Activated CD4-positive, alpha-beta memory T cell treated with anti-CD3 and anti-CD28 coated beads for 36 hours (primary cell): ENCODE results near the gene C1QB. TPM values are rescaled to one million over a fixed set of nuclear protein-coding genes. Genes with fewer than 3 reads are reported as not detected.

Source experiments
- CTCF ChIA-PET: fragments of 350-600 bp; sonication (Branson Sonifier 250); formaldehyde crosslinking; loops from one replicate; lab custom pipeline; 2021; ENCODE audit warnings: antibody characterized with exemption, inconsistent platforms; lab: Charles Lee
- POLR2A ChIA-PET: fragments of 350-600 bp; sonication (Branson Sonifier 250); formaldehyde crosslinking; loops from one replicate; lab custom pipeline; 2021; ENCODE audit warnings: antibody characterized with exemption; lab: Charles Lee
- DNase-seq: peaks from one replicate; pipeline ENCODE4 v3.0.0-alpha.2; 2020
- H3K27ac Mint-ChIP-seq: one replicate; pipeline ENCODE4 v1.8.0; 2021; ENCODE audit warnings: mixed read lengths
- H3K27me3 Mint-ChIP-seq: one replicate; pipeline ENCODE4 v1.8.0; 2021; ENCODE audit warnings: mixed read lengths
- H3K36me3 Mint-ChIP-seq: one replicate; pipeline ENCODE4 v1.8.0; 2021; ENCODE audit warnings: mixed read lengths
- H3K4me1 Mint-ChIP-seq: one replicate; pipeline ENCODE4 v1.8.0; 2021; ENCODE audit warnings: low read depth, mixed read lengths
- H3K4me3 Mint-ChIP-seq: one replicate; pipeline ENCODE4 v1.8.0; 2021; ENCODE audit warnings: mild to moderate bottlenecking, mixed read lengths
- H3K9me3 Mint-ChIP-seq: one replicate; pipeline ENCODE4 v1.8.0; 2021; ENCODE audit warnings: mixed read lengths
- intact Hi-C: fragments of 100-400 bp; cut with micrococcal nuclease; formaldehyde crosslinking; loops from one replicate; pipeline ENCODE4 v1.15.1; 2023
- total RNA-seq, 2 experiments: library from RNA; stranded (reverse); gene quantifications; one replicate each; pipeline ENCODE4 v1.2.3, GENCODE V29; 2021

C1QB gene
- total RNA-seq, 2 experiments from 2014 or later, result not detected

- no peak overlapping the region for H3K27ac Mint-ChIP-seq
- CTCF ChIA-PET, result no interaction called here
- peaks cover 27% of the 10 kb centered on the region for H3K27me3 Mint-ChIP-seq
- POLR2A ChIA-PET, result no interaction called here
- no peaks in the 10 kb centered on the region for H3K36me3 Mint-ChIP-seq
- no peak overlapping the region for H3K4me3 Mint-ChIP-seq
- no peaks in the 10 kb centered on the region for H3K9me3 Mint-ChIP-seq
- no peaks in the 10 kb centered on the region for H3K4me1 Mint-ChIP-seq
- intact Hi-C loops, result no loop called here
- no peak for DNase-seq
These were observed 33.8 kb upstream of the C1QB start for GRCh38 chr1:22619252-22619651.

DNA sequence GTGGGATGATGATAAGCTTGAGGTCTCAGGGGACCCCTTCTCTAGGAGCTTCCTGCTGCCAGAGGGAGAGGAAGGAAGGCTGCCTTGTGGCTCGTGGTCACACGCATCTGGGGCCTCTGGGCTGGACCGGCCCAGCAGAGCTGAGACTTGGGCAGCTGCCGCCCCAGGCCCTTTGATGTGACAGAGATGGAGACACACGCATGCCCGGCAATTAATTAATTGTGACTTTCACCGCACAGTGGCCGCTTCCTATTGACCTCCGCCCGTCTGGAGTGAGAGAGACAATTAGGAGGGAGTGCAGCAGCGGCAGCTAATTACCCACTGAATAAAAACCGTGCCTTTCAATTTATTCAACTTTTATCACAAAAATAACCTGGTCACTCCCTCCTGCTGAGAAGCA, 33.2 kb upstream of the C1QB start:
- H3K27me3 Mint-ChIP-seq, result peaks cover 25% of the 10 kb centered on the region
- no peak overlapping the region for H3K27ac Mint-ChIP-seq
- H3K4me1 Mint-ChIP-seq, result no peaks in the 10 kb centered on the region
- POLR2A ChIA-PET, result no interaction called here
- H3K36me3 Mint-ChIP-seq, result no peaks in the 10 kb centered on the region
- no peak for DNase-seq
- CTCF ChIA-PET, result no interaction called here
- intact Hi-C loops, result no loop called here
- no peaks in the 10 kb centered on the region for H3K9me3 Mint-ChIP-seq
- no peak overlapping the region for H3K4me3 Mint-ChIP-seq

- no peak overlapping the region for H3K4me3 Mint-ChIP-seq
- no peak for DNase-seq
- no peaks in the 10 kb centered on the region for H3K36me3 Mint-ChIP-seq
- ChIA-PET POLR2A (no interaction called here), CTCF (no interaction called here)
- H3K27me3 Mint-ChIP-seq, result peaks cover 30% of the 10 kb centered on the region
- H3K27ac Mint-ChIP-seq, result no peak overlapping the region
- intact Hi-C loops, result no loop called here
- H3K9me3 Mint-ChIP-seq, result no peaks in the 10 kb centered on the region
- H3K4me1 Mint-ChIP-seq, result no peaks in the 10 kb centered on the region
These were observed 31.3 kb upstream of the C1QB start for GRCh38 chr1:22621761-22622160.

GRCh38 chr1:22625262-22625925, 27.6 kb upstream of the C1QB start:
- Mint-ChIP-seq H3K27me3 (peaks cover 17% of the 10 kb centered on the region), H3K36me3 (no peaks in the 10 kb centered on the region), H3K4me1 (no peaks in the 10 kb centered on the region), H3K27ac (no peak overlapping the region), H3K9me3 (no peaks in the 10 kb centered on the region), H3K4me3 (no peak overlapping the region)
- ChIA-PET POLR2A (no interaction called here), CTCF (no interaction called here)
- no peak for DNase-seq
- intact Hi-C loops, result no loop called here

- no peak overlapping the region for H3K4me3 Mint-ChIP-seq
- no peak for DNase-seq
- no peaks in the 10 kb centered on the region for H3K9me3 Mint-ChIP-seq
- peaks cover 15% of the 10 kb centered on the region for H3K27me3 Mint-ChIP-seq
- CTCF ChIA-PET, result no interaction called here
- no peaks in the 10 kb centered on the region for H3K4me1 Mint-ChIP-seq
- no peaks in the 10 kb centered on the region for H3K36me3 Mint-ChIP-seq
- intact Hi-C loops, result no loop called here
- no peak overlapping the region for H3K27ac Mint-ChIP-seq
- POLR2A ChIA-PET, result no interaction called here
These were observed 26.5 kb upstream of the C1QB start for GRCh38 chr1:22626237-22627157.

GRCh38 chr1:22627331-22627730, 25.7 kb upstream of the C1QB start:
- DNase-seq, result no peak
- H3K27ac Mint-ChIP-seq, result no peak overlapping the region
- H3K36me3 Mint-ChIP-seq, result no peaks in the 10 kb centered on the region
- no peak overlapping the region for H3K4me3 Mint-ChIP-seq
- intact Hi-C loops, result no loop called here
- ChIA-PET POLR2A (no interaction called here), CTCF (no interaction called here)
- H3K4me1 Mint-ChIP-seq, result no peaks in the 10 kb centered on the region
- H3K27me3 Mint-ChIP-seq, result peaks cover 17% of the 10 kb centered on the region
- no peaks in the 10 kb centered on the region for H3K9me3 Mint-ChIP-seq

- no peak overlapping the region for H3K4me3 Mint-ChIP-seq
- no peaks in the 10 kb centered on the region for H3K9me3 Mint-ChIP-seq
- H3K4me1 Mint-ChIP-seq, result no peaks in the 10 kb centered on the region
- no peak overlapping the region for H3K27ac Mint-ChIP-seq
- no peaks in the 10 kb centered on the region for H3K36me3 Mint-ChIP-seq
- CTCF ChIA-PET, result no interaction called here
- H3K27me3 Mint-ChIP-seq, result peaks cover 18% of the 10 kb centered on the region
- POLR2A ChIA-PET, result interaction anchor here (1.0 kb wide), 1 partner anchor 76 kb away, joined by 4 read pairs; no protein-coding TSS in a partner anchor
- no peak for DNase-seq
- intact Hi-C loops, result no loop called here
These were observed 24.2 kb upstream of the C1QB start for GRCh38 chr1:22628698-22629444.

DNA sequence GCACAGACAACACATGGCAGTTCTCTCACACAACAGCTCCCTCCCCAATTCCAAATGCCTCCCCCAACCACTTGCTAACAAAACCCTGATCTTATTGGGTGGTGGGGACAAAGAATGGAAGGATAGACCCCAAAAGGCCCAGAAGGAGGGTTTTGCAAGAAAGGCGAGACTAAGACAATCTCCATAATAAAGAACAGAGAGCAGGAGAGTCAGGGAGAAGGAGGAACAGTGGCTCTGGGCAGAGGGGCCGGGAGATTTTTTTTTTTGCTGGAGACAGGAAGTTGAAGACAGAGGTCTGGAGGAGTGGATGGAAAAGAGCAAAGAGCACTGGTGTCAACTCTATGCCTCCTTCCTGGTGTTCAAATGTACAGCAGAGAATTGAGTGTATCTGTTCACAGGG, 23.1 kb upstream of the C1QB start:
- Mint-ChIP-seq H3K9me3 (no peaks in the 10 kb centered on the region), H3K4me3 (no peak overlapping the region), H3K36me3 (no peaks in the 10 kb centered on the region), H3K27me3 (peaks cover 16% of the 10 kb centered on the region), H3K4me1 (no peaks in the 10 kb centered on the region), H3K27ac (no peak overlapping the region)
- intact Hi-C loops, result no loop called here
- DNase-seq, result no peak
- ChIA-PET POLR2A (interaction anchor here (1.0 kb wide), 1 partner anchor 75 kb away, joined by 4 read pairs; no protein-coding TSS in a partner anchor), CTCF (no interaction called here)

DNA sequence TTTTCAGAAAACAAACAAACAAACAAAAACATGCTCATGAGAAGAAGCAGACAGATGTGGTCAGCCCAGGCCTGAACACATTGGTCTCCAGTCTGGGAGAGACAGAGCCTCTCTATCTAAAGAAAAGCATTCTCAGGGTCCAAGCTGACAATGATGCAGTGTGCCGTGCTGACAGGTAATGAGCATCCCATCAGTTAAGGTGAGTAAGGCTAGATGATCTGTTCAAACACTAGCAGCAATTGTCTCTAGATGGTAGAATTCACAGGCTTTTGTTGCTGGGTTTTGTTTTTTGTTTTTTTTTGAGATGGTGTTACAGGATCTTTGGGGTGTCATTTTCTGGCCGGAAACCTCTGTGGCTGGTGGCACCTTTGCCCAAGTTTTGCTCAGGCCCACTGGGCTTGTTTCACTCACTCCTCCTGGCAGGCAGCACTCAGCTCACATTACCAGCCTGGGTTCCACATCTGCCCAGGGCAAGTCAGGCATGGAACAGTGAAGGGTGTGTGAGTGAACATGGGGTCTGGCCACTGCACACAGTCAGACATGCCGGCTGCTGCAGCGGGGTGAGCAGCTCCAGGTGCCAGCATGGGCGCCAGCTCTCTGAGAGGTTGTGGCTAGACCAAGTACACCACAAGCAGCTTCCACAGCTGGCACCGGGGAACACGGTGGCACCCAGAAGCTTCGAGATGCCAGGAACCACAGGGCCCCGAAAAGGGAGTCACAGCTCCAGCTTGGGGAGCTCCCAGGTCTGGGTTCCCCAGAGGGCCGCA, 19.2 kb upstream of the C1QB start:
- H3K27me3 Mint-ChIP-seq, result peaks cover 16% of the 10 kb centered on the region
- intact Hi-C loops, result no loop called here
- H3K4me1 Mint-ChIP-seq, result no peaks in the 10 kb centered on the region
- CTCF ChIA-PET, result no interaction called here
- no peaks in the 10 kb centered on the region for H3K36me3 Mint-ChIP-seq
- DNase-seq, result no peak
- no peak overlapping the region for H3K27ac Mint-ChIP-seq
- no peaks in the 10 kb centered on the region for H3K9me3 Mint-ChIP-seq
- POLR2A ChIA-PET, result no interaction called here
- H3K4me3 Mint-ChIP-seq, result no peak overlapping the region

- no peak overlapping the region for H3K4me3 Mint-ChIP-seq
- CTCF ChIA-PET, result no interaction called here
- no peaks in the 10 kb centered on the region for H3K4me1 Mint-ChIP-seq
- no peaks in the 10 kb centered on the region for H3K36me3 Mint-ChIP-seq
- intact Hi-C loops, result no loop called here
- no peak overlapping the region for H3K27ac Mint-ChIP-seq
- peaks cover 17% of the 10 kb centered on the region for H3K27me3 Mint-ChIP-seq
- DNase-seq, result no peak
- POLR2A ChIA-PET, result no interaction called here
- no peaks in the 10 kb centered on the region for H3K9me3 Mint-ChIP-seq
These were observed 17.6 kb upstream of the C1QB start for GRCh38 chr1:22635436-22635835.

- CTCF ChIA-PET, result no interaction called here
- Mint-ChIP-seq H3K36me3 (no peaks in the 10 kb centered on the region), H3K9me3 (no peaks in the 10 kb centered on the region), H3K27ac (no peak within 1 kb of the TSS), H3K27me3 (peaks cover 21% of the 10 kb centered on the region), H3K4me3 (no peak within 1 kb of the TSS), H3K4me1 (no peaks in the 10 kb centered on the region)
- POLR2A ChIA-PET, result no interaction called here
- no peak for DNase-seq
- intact Hi-C loops, result no loop called here
These were observed 16.7 kb upstream of the C1QB start, which contains the start of gene C1QA for GRCh38 chr1:22636353-22636752. C1QA (plus strand) TSS chr1:22636628; CDS start chr1:22637617, 989 bp downstream.
